ENCODE results near the gene ARHGEF7.

- TF ChIP-seq, protein P1, sequence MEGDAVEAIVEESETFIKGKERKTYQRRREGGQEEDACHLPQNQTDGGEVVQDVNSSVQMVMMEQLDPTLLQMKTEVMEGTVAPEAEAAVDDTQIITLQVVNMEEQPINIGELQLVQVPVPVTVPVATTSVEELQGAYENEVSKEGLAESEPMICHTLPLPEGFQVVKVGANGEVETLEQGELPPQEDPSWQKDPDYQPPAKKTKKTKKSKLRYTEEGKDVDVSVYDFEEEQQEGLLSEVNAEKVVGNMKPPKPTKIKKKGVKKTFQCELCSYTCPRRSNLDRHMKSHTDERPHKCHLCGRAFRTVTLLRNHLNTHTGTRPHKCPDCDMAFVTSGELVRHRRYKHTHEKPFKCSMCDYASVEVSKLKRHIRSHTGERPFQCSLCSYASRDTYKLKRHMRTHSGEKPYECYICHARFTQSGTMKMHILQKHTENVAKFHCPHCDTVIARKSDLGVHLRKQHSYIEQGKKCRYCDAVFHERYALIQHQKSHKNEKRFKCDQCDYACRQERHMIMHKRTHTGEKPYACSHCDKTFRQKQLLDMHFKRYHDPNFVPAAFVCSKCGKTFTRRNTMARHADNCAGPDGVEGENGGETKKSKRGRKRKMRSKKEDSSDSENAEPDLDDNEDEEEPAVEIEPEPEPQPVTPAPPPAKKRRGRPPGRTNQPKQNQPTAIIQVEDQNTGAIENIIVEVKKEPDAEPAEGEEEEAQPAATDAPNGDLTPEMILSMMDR (conservative IDR thresholded peaks at IDR 0.05; ENCODE audit: low read length): no peak
- TF ChIP-seq EZH2phosphoT487 (IDR thresholded peaks at IDR 0.05; ENCODE audit: borderline replicate concordance): no peak
Observed at GRCh38 chr13:111161601-111162600, 46.8 kb downstream of the ARHGEF7 start.
